ENCODE data around the gene TRPM3. TPM values are rescaled to one million over a fixed set of nuclear protein-coding genes. Genes with fewer than 3 reads are reported as not detected.

The TRPM3 gene
- total RNA-seq, 2 donors from 2014 or later: not detected

- ATAC-seq: no peak
- Mint-ChIP-seq H3K27me3 (peaks cover 12% of the 10 kb centered on the region), H3K36me3 (ENCODE audit: low read depth) (no peaks in the 10 kb centered on the region), H3K4me3 (no peak overlapping the region), H3K27ac (no peak overlapping the region), H3K4me1 (peaks cover 2% of the 10 kb centered on the region)
- no peak for DNase-seq
- no peaks in the 10 kb centered on the region for H3K9me3 ChIP-seq (ENCODE audit: control insufficient read depth, low read length, poor library complexity, severe bottlenecking)
These were observed 636.1 kb downstream of the TRPM3 start for GRCh38 chr9:70485273-70485858.

GRCh38 chr9:70484232-70485130 lies 636.9 kb downstream of the TRPM3 start:
- Mint-ChIP-seq H3K27me3 (peaks cover 12% of the 10 kb centered on the region), H3K4me1 (peaks cover 2% of the 10 kb centered on the region), H3K27ac (no peak overlapping the region), H3K4me3 (no peak overlapping the region), H3K36me3 (ENCODE audit: low read depth) (no peaks in the 10 kb centered on the region)
- DNase-seq: no peak
- no peaks in the 10 kb centered on the region for H3K9me3 ChIP-seq (ENCODE audit: control insufficient read depth, low read length, poor library complexity, severe bottlenecking)
- ATAC-seq: peak; percentile 79

- Mint-ChIP-seq H3K4me3 (no peak overlapping the region), H3K4me1 (peaks cover 2% of the 10 kb centered on the region), H3K27me3 (peaks cover 12% of the 10 kb centered on the region), H3K27ac (no peak overlapping the region), H3K36me3 (ENCODE audit: low read depth) (no peaks in the 10 kb centered on the region)
- DNase-seq (no peak), ATAC-seq (no peak)
- no peaks in the 10 kb centered on the region for H3K9me3 ChIP-seq (ENCODE audit: control insufficient read depth, low read length, poor library complexity, severe bottlenecking)
These were observed 640.0 kb downstream of the TRPM3 start for GRCh38 chr9:70481471-70481870.

GRCh38 chr9:70480405-70480980 lies 640.9 kb downstream of the TRPM3 start:
- no peaks in the 10 kb centered on the region for H3K36me3 Mint-ChIP-seq (ENCODE audit: low read depth)
- DNase-seq (no peak), ATAC-seq (no peak)
- peaks cover 12% of the 10 kb centered on the region for H3K27me3 Mint-ChIP-seq
- H3K4me3 Mint-ChIP-seq: no peak overlapping the region
- H3K9me3 ChIP-seq (ENCODE audit: control insufficient read depth, low read length, poor library complexity, severe bottlenecking): no peaks in the 10 kb centered on the region
- H3K27ac Mint-ChIP-seq: no peak overlapping the region
- peaks cover 4% of the 10 kb centered on the region for H3K4me1 Mint-ChIP-seq

- H3K4me1 Mint-ChIP-seq: peaks cover 2% of the 10 kb centered on the region
- no peaks in the 10 kb centered on the region for H3K36me3 Mint-ChIP-seq (ENCODE audit: low read depth)
- peaks cover 12% of the 10 kb centered on the region for H3K27me3 Mint-ChIP-seq
- no peak overlapping the region for H3K27ac Mint-ChIP-seq
- ATAC-seq: no peak
- DNase-seq: no peak
- H3K4me3 Mint-ChIP-seq: no peak overlapping the region
- no peaks in the 10 kb centered on the region for H3K9me3 ChIP-seq (ENCODE audit: control insufficient read depth, low read length, poor library complexity, severe bottlenecking)
These were observed 641.5 kb downstream of the TRPM3 start for GRCh38 chr9:70479880-70480291.

Data from T-helper 17 cell (primary cell).